ENCODE data around the gene LRMDA. TPM values are rescaled to one million over a fixed set of nuclear protein-coding genes. Genes with fewer than 3 reads are reported as not detected.
A peak's percentile ranks its signal among the peaks of the same experiment; 100 is the strongest.

LRMDA gene
- total RNA-seq, 3 donors from 2014 or later, result 8.3 to 17.1 (median 11.1) TPM

- no peak for TF ChIP-seq POLR2A (IDR thresholded peaks at IDR 0.05)
Observed at GRCh38 chr10:75585294-75585693, 153.9 kb downstream of the LRMDA start.

DNA sequence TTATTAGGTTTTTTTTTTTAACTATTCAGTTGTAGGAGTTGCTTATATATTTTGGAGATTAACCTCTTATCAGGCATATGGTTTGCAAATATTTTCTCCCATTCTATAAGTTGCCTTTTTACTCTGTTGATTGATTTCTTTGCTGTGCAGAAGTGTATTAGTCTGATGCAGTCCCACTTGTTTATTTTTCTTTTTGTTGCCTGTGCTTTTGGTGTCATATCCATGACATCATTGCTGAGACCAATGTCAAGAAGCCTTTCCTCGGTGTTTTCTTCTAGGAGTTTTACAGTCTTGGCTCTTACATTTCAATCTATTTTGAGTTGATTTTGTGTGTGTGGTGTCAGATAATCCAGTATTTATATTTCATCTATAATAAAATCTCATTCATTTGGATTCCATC, 155.4 kb downstream of the LRMDA start:
- intact Hi-C loops (cut with DNase I; ENCODE audit: low total_unique reads), result no loop called here
- H3K27ac ChIP-seq, result no peak overlapping the region
- no peaks in the 10 kb centered on the region for H3K36me3 ChIP-seq
- H3K4me3 ChIP-seq, result no peak overlapping the region
- H3K4me1 ChIP-seq, result no peaks in the 10 kb centered on the region
- no peaks in the 10 kb centered on the region for H3K27me3 ChIP-seq
- peaks cover 12 to 23% of the 10 kb centered on the region in 2 donors for H3K9me3 ChIP-seq
- DNase-seq (ENCODE audit: low spot score in 2 of 2), result no peak
- TF ChIP-seq POLR2AphosphoS5 (IDR thresholded peaks at IDR 0.05), result no peak
- TF ChIP-seq, protein P1, sequence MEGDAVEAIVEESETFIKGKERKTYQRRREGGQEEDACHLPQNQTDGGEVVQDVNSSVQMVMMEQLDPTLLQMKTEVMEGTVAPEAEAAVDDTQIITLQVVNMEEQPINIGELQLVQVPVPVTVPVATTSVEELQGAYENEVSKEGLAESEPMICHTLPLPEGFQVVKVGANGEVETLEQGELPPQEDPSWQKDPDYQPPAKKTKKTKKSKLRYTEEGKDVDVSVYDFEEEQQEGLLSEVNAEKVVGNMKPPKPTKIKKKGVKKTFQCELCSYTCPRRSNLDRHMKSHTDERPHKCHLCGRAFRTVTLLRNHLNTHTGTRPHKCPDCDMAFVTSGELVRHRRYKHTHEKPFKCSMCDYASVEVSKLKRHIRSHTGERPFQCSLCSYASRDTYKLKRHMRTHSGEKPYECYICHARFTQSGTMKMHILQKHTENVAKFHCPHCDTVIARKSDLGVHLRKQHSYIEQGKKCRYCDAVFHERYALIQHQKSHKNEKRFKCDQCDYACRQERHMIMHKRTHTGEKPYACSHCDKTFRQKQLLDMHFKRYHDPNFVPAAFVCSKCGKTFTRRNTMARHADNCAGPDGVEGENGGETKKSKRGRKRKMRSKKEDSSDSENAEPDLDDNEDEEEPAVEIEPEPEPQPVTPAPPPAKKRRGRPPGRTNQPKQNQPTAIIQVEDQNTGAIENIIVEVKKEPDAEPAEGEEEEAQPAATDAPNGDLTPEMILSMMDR (IDR thresholded peaks at IDR 0.05), result no peak
- no peak for TF ChIP-seq POLR2A (IDR thresholded peaks at IDR 0.05)

More at GRCh38 chr10:75585294-75585693, 153.9 kb downstream of the LRMDA start:
- H3K9me3 ChIP-seq, result peaks cover 16 to 29% of the 10 kb centered on the region in 2 donors
- no peak for DNase-seq (ENCODE audit: low spot score in 2 of 2)
- no peak overlapping the region for H3K4me3 ChIP-seq
- H3K27ac ChIP-seq, result no peak overlapping the region
- no peaks in the 10 kb centered on the region for H3K27me3 ChIP-seq
- H3K36me3 ChIP-seq, result no peaks in the 10 kb centered on the region
- intact Hi-C loops (cut with DNase I; ENCODE audit: low total_unique reads), result no loop called here
- no peaks in the 10 kb centered on the region for H3K4me1 ChIP-seq

DNA sequence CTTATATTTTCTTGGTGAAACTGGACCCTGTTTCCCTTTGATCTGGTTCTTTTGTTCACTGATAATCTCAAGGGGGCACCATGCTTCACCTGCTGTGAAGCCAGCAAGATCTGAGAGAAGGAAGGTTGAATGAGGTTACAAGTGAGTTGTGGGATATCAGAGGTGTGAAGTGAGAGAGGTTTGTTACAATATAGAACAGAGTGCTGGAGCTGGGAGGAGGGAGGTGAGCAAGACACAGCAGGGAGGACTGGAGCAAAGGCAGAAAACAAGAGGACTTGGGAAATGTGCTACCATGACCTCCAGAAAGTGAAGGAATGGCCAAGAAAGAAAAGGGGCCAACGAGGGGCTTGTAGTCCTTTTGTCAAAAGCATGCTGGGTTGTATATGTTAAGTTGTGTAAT, 156.6 kb downstream of the LRMDA start:
- intact Hi-C loops (cut with DNase I; ENCODE audit: low total_unique reads), result no loop called here
- Histone ChIP-seq H3K4me3 (no peak overlapping the region), H3K36me3 (no peaks in the 10 kb centered on the region), H3K27ac (no peak overlapping the region), H3K27me3 (no peaks in the 10 kb centered on the region), H3K9me3 (peaks cover 4 to 11% of the 10 kb centered on the region in 2 donors), H3K4me1 (no peaks in the 10 kb centered on the region)
- DNase-seq (ENCODE audit: low spot score in 2 of 2), result no peak
- TF ChIP-seq POLR2A (IDR thresholded peaks at IDR 0.05), result no peak
- TF ChIP-seq POLR2AphosphoS5 (IDR thresholded peaks at IDR 0.05), result no peak
- TF ChIP-seq, protein P1 (IDR thresholded peaks at IDR 0.05), result no peak

GRCh38 chr10:75589895-75590654, 158.7 kb downstream of the LRMDA start:
- H3K9me3 ChIP-seq, result no peaks in the 10 kb centered on the region
- no peaks in the 10 kb centered on the region for H3K27me3 ChIP-seq

GRCh38 chr10:75592151-75592787, 160.8 kb downstream of the LRMDA start:
- TF ChIP-seq POLR2AphosphoS5 (IDR thresholded peaks at IDR 0.05) (no peak), POLR2A (IDR thresholded peaks at IDR 0.05) (no peak)
- TF ChIP-seq, protein P1 (IDR thresholded peaks at IDR 0.05), result no peak
- Histone ChIP-seq H3K4me3 (peak overlapping the region; percentile 0 to 13 (median 10)), H3K27me3 (no peaks in the 10 kb centered on the region), H3K9me3 (no peaks in the 10 kb centered on the region), H3K4me1 (no peaks in the 10 kb centered on the region), H3K27ac (no peak overlapping the region), H3K36me3 (no peaks in the 10 kb centered on the region)
- no peak for DNase-seq (ENCODE audit: low spot score in 2 of 2)
- intact Hi-C loops (cut with DNase I; ENCODE audit: low total_unique reads), result no loop called here

More at GRCh38 chr10:75589895-75590654, 158.7 kb downstream of the LRMDA start:
- no peak overlapping the region for H3K27ac ChIP-seq
- TF ChIP-seq, protein P1 (IDR thresholded peaks at IDR 0.05), result no peak
- TF ChIP-seq POLR2A (IDR thresholded peaks at IDR 0.05) (no peak), POLR2AphosphoS5 (IDR thresholded peaks at IDR 0.05) (no peak)
- intact Hi-C loops (cut with DNase I; ENCODE audit: low total_unique reads), result no loop called here
- no peak overlapping the region for H3K4me3 ChIP-seq
- DNase-seq (ENCODE audit: low spot score in 2 of 2), result no peak
- H3K36me3 ChIP-seq, result no peaks in the 10 kb centered on the region
- no peaks in the 10 kb centered on the region for H3K4me1 ChIP-seq
